Dermis microvascular lymphatic vessel endothelial cell (primary cell): Measurements from ENCODE around the gene TMEM30A. TPM values are rescaled to one million over a fixed set of nuclear protein-coding genes. Genes with fewer than 3 reads are reported as not detected.

Source experiments
- total RNA-seq: library from RNA; depleted of rRNA; stranded (reverse); fragments of >200 nt; gene quantifications from 2 replicates; pipeline ENCODE4 v1.2.1, GENCODE V29; 2014

Gene TMEM30A
- total RNA-seq, 1 donor from 2014 or later: 121 TPM

Other genes with a start within 250 kb of the TMEM30A start
- gene COL12A1, start 78.7 kb downstream of the TMEM30A start, total RNA-seq: 1.0 and 1.4 TPM in 2 replicates
- gene COX7A2, start 41.0 kb downstream of the TMEM30A start, total RNA-seq: 102 and 170 TPM in 2 replicates
- gene FILIP1, start 209.0 kb upstream of the TMEM30A start, total RNA-seq: 1.7 and 3.8 TPM in 2 replicates